GM19351 (cell line): ENCODE measurements around the gene TMEM117.

ENCODE experiments used
- ATAC-seq: cut with Tn5 transposase; IDR thresholded peaks from one replicate; pipeline ENCODE4 v1.9.1; 2021; ENCODE audit warnings: mild to moderate bottlenecking, moderate library complexity; ENCODE audit not compliant: unreplicated experiment

Gene TMEM117

DNA sequence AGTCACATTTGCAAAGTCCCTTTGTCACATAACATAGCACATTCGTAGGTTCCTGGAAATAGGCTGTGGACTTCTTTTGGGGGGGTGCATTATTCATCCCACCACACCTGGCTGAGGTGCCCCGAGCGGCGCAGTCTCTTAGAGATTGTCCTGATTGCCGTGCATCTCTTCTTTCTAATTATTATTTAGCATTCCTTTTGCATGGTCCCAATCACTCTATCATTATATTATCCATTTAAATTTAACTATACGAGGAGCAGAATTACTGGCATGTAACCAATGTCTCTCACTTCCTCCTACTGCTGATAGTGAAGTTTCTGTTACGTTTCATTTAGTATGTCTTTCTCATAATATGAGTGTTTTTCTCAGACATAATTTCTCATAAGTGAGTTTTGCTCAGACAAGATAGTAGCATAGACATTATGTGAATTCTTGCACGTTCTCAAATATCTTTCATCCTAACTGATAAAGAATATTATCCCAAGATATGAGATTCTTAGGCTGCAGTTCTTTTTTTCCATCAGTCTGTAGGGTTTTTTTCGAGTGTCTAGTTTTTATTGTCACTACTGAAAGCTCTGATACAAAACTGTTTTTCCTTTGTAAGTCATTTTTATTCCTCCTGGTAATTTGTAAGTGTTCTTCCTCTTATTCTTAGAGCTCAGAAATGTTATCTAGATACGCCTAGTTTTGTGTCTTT, 595.9 kb downstream of the TMEM117 start:
- peak; percentile 88 for ATAC-seq

- peak; percentile 38 for ATAC-seq
These were observed 597.8 kb downstream of the TMEM117 start for GRCh38 chr12:44433659-44434058.

DNA sequence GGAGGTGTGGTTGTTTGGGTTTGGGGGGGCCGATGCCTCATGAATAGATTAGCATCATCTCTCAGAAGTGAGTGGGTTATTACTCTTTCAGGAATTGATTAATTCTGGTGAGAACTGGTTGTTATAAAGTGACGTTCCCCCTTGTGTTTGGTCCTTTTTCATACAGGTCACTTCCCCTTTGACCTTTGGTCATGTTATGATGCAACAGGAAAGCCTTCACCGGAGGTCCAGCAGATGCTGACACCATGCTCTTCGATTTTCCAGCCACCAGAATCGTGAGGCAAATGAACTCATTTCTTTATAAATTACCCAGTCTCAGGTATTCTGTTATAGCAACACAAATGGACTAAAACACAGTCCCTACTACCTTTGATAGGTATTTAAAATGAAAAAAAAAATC, 600.9 kb downstream of the TMEM117 start:
- no peak for ATAC-seq
